PC-3 (cell line): ENCODE measurements around the gene LMBR1L. TPM values are rescaled to one million over a fixed set of nuclear protein-coding genes. Genes with fewer than 3 reads are reported as not detected.

Experiments used
- ATAC-seq: fragments of 200-7000 bp; cut with Tn5 transposase; 2 replicates; pipeline ENCODE4 v1.9.1; 2020; ENCODE audit warnings: mild to moderate bottlenecking, moderate library complexity
- Bru-seq: library from RNA; stranded (reverse); fragments of 400-500 nt; gene quantifications from one replicate; lab custom pipeline; 2021; lab: Mats Ljungman, UMichigan
- BruChase-seq, 2 experiments: library from RNA; stranded (reverse); fragments of 400-500 nt; gene quantifications; one replicate each; lab custom pipeline; 2021; lab: Mats Ljungman, UMichigan
- BruUV-seq: library from RNA; stranded (reverse); fragments of 400-500 nt; replicated peaks from 2 replicates; lab custom pipeline; 2021; lab: Mats Ljungman, UMichigan
- CTCF ChIA-PET: fragments of 300-600 bp; sonication (Branson Sonifier 250); formaldehyde crosslinking; loops from one replicate; lab custom pipeline; 2022; ENCODE audit warnings: antibody characterized with exemption; lab: Charles Lee
- POLR2A ChIA-PET: fragments of 300-600 bp; sonication (Branson Sonifier 250); formaldehyde crosslinking; loops from one replicate; lab custom pipeline; 2022; ENCODE audit warnings: antibody characterized with exemption; ENCODE audit not compliant: unreplicated experiment; lab: Charles Lee
- DNase-seq: peaks from one replicate; pipeline ENCODE4 v3.0.0-alpha.2; 2015
- H2AFZ ChIP-seq: fragments of 300-600 bp; sonication (generic); 2 replicates; pipeline ENCODE4 v1.6.0; 2016; ENCODE audit warnings: antibody characterized with exemption, low read length
- H3F3A ChIP-seq: fragments of 300-600 bp; sonication (generic); one replicate; pipeline ENCODE4 v1.6.0; 2017; ENCODE audit warnings: antibody characterized with exemption, low read length, control low read depth, mild to moderate bottlenecking; ENCODE audit not compliant: unreplicated experiment
- H3K27ac ChIP-seq: fragments of 300-600 bp; sonication (generic); 2 replicates; pipeline ENCODE4 v1.5.1; 2016; ENCODE audit warnings: mild to moderate bottlenecking, low read length
- H3K27me3 ChIP-seq: fragments of 300-600 bp; sonication (generic); 2 replicates; pipeline ENCODE4 v1.6.1; 2016; ENCODE audit warnings: low read length, mixed read lengths
- H3K36me3 ChIP-seq: fragments of 300-600 bp; sonication (generic); 2 replicates; pipeline ENCODE4 v1.6.1; 2016; ENCODE audit warnings: low read depth, mixed run types, low read length, mixed read lengths
- H3K4me1 ChIP-seq: fragments of 300-600 bp; sonication (generic); 2 replicates; pipeline ENCODE4 v1.5.1; 2016; ENCODE audit warnings: low read length; ENCODE audit not compliant: insufficient read depth
- H3K4me2 ChIP-seq: fragments of 300-600 bp; sonication (generic); 2 replicates; pipeline ENCODE4 v1.6.0; 2016; ENCODE audit warnings: low read length
- H3K4me3 ChIP-seq: fragments of 300-600 bp; sonication (generic); 2 replicates; pipeline ENCODE4 v1.5.1; 2016; ENCODE audit warnings: mild to moderate bottlenecking, low read length, mixed read lengths
- H3K79me2 ChIP-seq: fragments of 300-600 bp; sonication (generic); 2 replicates; pipeline ENCODE4 v1.6.1; 2017; ENCODE audit warnings: low read length, mixed read lengths
- H3K9ac ChIP-seq: fragments of 300-600 bp; sonication (generic); 2 replicates; pipeline ENCODE4 v1.6.0; 2016; ENCODE audit warnings: mild to moderate bottlenecking, low read length
- H3K9me2 ChIP-seq: fragments of 300-600 bp; sonication (generic); replicated peaks from 2 replicates; pipeline ENCODE4 v1.6.1; 2016; ENCODE audit warnings: mixed run types, low read length, mixed read lengths
- H3K9me3 ChIP-seq: fragments of 300-600 bp; sonication (generic); 2 replicates; pipeline ENCODE4 v1.6.1; 2016; ENCODE audit warnings: low read length, mixed read lengths
- H4K20me1 ChIP-seq: fragments of 300-600 bp; sonication (generic); 2 replicates; pipeline ENCODE4 v1.6.1; 2016; ENCODE audit warnings: low read length, mixed read lengths
- EZH2 ChIP-seq: fragments of 300-600 bp; sonication (generic); IDR thresholded peaks from one replicate; pipeline ENCODE4 v1.6.1; 2017; ENCODE audit warnings: antibody characterized with exemption, mild to moderate bottlenecking, low read length; ENCODE audit not compliant: unreplicated experiment
- EZH2phosphoT487 ChIP-seq: fragments of 300-600 bp; sonication (generic); IDR thresholded peaks from 2 replicates; pipeline ENCODE4 v1.6.1; 2018; ENCODE audit warnings: mild to moderate bottlenecking, antibody characterized with exemption, low read length, borderline replicate concordance
- intact Hi-C: fragments of 100-400 bp; cut with micrococcal nuclease; formaldehyde crosslinking; loops from 2 replicates; pipeline ENCODE4 v1.9.0; 2023
- long read RNA-seq: library from polyadenylated mRNA; unstranded; transcript quantifications from one replicate; pipeline ENCODE4 v2.0.0, GENCODE V29; 2021; ENCODE audit not compliant: unreplicated experiment
- total RNA-seq: library from RNA; depleted of rRNA; stranded (reverse); fragments of >200 nt; gene quantifications from 2 replicates; pipeline ENCODE4 v1.2.3, GENCODE V29; 2014; rRNA removed
- TF ChIP-seq, protein P1 (sequence below): fragments of 300-600 bp; sonication (generic); conservative IDR thresholded peaks from 2 replicates; pipeline ENCODE4 v1.5.1; 2017; ENCODE audit warnings: antibody characterized with exemption, low read depth, mild to moderate bottlenecking, low read length

Gene LMBR1L, protein sequence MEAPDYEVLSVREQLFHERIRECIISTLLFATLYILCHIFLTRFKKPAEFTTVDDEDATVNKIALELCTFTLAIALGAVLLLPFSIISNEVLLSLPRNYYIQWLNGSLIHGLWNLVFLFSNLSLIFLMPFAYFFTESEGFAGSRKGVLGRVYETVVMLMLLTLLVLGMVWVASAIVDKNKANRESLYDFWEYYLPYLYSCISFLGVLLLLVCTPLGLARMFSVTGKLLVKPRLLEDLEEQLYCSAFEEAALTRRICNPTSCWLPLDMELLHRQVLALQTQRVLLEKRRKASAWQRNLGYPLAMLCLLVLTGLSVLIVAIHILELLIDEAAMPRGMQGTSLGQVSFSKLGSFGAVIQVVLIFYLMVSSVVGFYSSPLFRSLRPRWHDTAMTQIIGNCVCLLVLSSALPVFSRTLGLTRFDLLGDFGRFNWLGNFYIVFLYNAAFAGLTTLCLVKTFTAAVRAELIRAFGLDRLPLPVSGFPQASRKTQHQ
- total RNA-seq (17.1 and 18.5 TPM in 2 replicates), Bru-seq, nascent RNA (percentile 64 among the genes with signal in this experiment), BruChase-seq, experiment 1, labeled RNA remaining after a 6-hour chase (percentile 71 among the genes with signal in this experiment), BruChase-seq, experiment 2, labeled RNA remaining after a 2-hour chase (percentile 80 among the genes with signal in this experiment)
- long read RNA-seq, transcript LMBR1L-201 (17 exons, 2,934 nt): major isoform, 7 of 27 reads
- long read RNA-seq, partial matches to known transcripts: 1 of 27 reads
- long read RNA-seq, other reads (novel, unspliced or antisense): 19 of 27 reads

DNA sequence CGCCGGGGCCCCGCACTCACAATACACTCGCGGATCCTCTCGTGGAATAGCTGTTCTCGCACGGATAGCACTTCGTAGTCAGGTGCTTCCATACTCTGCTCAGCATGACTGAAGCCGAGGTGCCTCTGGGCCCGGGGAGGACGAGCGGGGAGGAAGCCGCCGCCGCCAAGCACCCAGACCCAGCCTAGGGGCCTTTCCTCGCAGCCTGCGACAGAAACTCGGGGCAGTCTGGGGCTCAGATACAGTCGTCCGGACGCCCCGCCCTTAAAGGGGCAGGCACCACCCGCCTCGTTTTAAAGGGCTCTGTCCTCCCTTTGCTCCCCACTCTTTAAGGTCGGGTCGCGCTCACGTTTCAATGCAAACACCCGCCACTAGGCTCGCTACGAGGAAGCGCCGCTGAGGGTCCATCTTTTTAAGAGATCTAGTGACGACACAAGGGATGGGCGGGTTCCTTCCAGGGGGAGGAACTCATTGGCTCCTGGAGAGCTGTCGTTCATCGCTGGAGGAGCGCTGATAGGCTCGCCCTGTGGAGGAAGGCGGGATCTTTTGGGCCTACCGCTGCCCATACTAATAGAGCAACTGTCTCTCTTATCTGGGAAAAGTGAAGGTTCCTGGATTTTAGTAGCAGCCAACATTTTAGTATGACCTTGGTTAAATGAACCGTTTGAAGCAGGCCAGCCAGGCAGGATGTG lies at the start of gene LMBR1L:
Gene LMBR1L (minus strand): TSS at position 384 of the 692 bp plus-strand sequence. CDS start 292 bp downstream, at position 92.
- peak within 1 kb of the TSS; percentile 94 for H3K4me2 ChIP-seq
- CTCF ChIA-PET: interaction anchor here (0.6 to 1.5 kb wide), 5 partner anchors 10 to 744 kb away, joined by 3 to 6 read pairs (median 3); partner anchors contain the start of gene TUBA1B
- H2AFZ ChIP-seq: peak within 1 kb of the TSS; percentile 84
- no peaks in the 10 kb centered on the region for H3K9me2 ChIP-seq
- H3K79me2 ChIP-seq: peaks cover 34% of the 10 kb centered on the region
- no peaks in the 10 kb centered on the region for H3F3A ChIP-seq
- 0 out of 2 replicates have a peak within 1 kb of the TSS, but pooled peaks have one; percentile 10 for H3K27ac ChIP-seq
- ATAC-seq: peak; percentile 97
- no peaks in the 10 kb centered on the region for H3K9me3 ChIP-seq
- H3K4me3 ChIP-seq: peak within 1 kb of the TSS; percentile 94
- TSS peak; percentile 53 for BruUV-seq
- peak; percentile 99 for DNase-seq
- intact Hi-C loops: no loop called here
- no peaks in the 10 kb centered on the region for H3K36me3 ChIP-seq
- no peaks in the 10 kb centered on the region for H3K27me3 ChIP-seq
- TF ChIP-seq, protein P1, sequence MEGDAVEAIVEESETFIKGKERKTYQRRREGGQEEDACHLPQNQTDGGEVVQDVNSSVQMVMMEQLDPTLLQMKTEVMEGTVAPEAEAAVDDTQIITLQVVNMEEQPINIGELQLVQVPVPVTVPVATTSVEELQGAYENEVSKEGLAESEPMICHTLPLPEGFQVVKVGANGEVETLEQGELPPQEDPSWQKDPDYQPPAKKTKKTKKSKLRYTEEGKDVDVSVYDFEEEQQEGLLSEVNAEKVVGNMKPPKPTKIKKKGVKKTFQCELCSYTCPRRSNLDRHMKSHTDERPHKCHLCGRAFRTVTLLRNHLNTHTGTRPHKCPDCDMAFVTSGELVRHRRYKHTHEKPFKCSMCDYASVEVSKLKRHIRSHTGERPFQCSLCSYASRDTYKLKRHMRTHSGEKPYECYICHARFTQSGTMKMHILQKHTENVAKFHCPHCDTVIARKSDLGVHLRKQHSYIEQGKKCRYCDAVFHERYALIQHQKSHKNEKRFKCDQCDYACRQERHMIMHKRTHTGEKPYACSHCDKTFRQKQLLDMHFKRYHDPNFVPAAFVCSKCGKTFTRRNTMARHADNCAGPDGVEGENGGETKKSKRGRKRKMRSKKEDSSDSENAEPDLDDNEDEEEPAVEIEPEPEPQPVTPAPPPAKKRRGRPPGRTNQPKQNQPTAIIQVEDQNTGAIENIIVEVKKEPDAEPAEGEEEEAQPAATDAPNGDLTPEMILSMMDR: no peak; the same call in 1 of the 2 replicates
- TF ChIP-seq EZH2: no peak
- no peak for TF ChIP-seq EZH2phosphoT487
- H4K20me1 ChIP-seq: no peaks in the 10 kb centered on the region
- POLR2A ChIA-PET: interaction anchor here (0.8 to 1.0 kb wide), 2 partner anchors 20 to 41 kb away, joined by 4 to 5 read pairs; partner anchors contain the start of gene RHEBL1
- peak within 1 kb of the TSS; percentile 78 for H3K9ac ChIP-seq
- H3K4me1 ChIP-seq: peaks cover 23% of the 10 kb centered on the region

DNA sequence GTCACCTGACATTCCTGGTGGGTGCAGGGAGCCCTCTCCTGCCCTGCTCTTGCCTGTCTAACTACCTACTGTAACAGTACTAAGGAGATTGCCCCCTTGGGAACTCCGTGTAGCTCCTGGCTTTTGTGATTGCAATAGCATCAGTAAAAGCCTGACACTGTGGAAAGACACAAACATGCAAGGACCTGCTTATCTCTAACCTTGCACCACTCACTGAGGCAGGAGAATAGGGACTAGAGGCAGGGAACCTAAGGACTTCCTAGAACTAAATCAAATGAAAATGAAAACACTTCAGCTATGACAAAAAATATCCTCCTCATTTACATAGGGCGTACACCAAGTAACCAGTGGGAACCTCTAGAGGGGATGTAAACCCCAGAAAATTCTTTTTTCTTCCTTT lies 49.8 kb upstream of the LMBR1L start:
- H3K4me3 ChIP-seq: no peak overlapping the region
- H3K4me1 ChIP-seq: no peaks in the 10 kb centered on the region
- no peaks in the 10 kb centered on the region for H3K9me3 ChIP-seq
- no TSS peak for BruUV-seq
- no peaks in the 10 kb centered on the region for H3F3A ChIP-seq
- ChIA-PET CTCF (no interaction called here), POLR2A (no interaction called here)
- no peak for ATAC-seq
- H3K27me3 ChIP-seq: no peaks in the 10 kb centered on the region
- no peak overlapping the region for H3K9ac ChIP-seq
- H2AFZ ChIP-seq: no peak overlapping the region
- no peaks in the 10 kb centered on the region for H3K36me3 ChIP-seq
- TF ChIP-seq, protein P1: no peak
- TF ChIP-seq EZH2 (no peak), EZH2phosphoT487 (no peak)
- H3K4me2 ChIP-seq: no peak overlapping the region
- no peak overlapping the region for H3K27ac ChIP-seq
- no peaks in the 10 kb centered on the region for H3K79me2 ChIP-seq
- no peak for DNase-seq
- intact Hi-C loops: no loop called here
- no peaks in the 10 kb centered on the region for H3K9me2 ChIP-seq
- no peaks in the 10 kb centered on the region for H4K20me1 ChIP-seq
